HepG2 (cell line): ENCODE measurements around the gene EEIG1. TPM values are rescaled to one million over a fixed set of nuclear protein-coding genes. Genes with fewer than 3 reads are reported as not detected.

Source experiments
- CENPX ChIP-seq: sonication (generic); formaldehyde crosslinking; IDR thresholded peaks from 2 replicates; pipeline ENCODE4 v1.9.0; 2021; ENCODE audit warnings: mild to moderate bottlenecking, missing genetic modification reagents, moderate library complexity
- CREB1 ChIP-seq, 2 experiments: fragments of 450-650 bp in 1 of 2; IDR thresholded peaks; 2 replicates each; pipeline ENCODE4 v1.6.1; 2016 to 2017; ENCODE audit warnings: control low read depth in 1 of 2, mild to moderate bottlenecking in 1 of 2, missing compliant biosample characterization in 1 of 2, missing genetic modification characterization in 1 of 2
- ELF1 ChIP-seq: sonication (generic); formaldehyde crosslinking; IDR thresholded peaks from 2 replicates; pipeline ENCODE4 v1.4.0; 2020; ENCODE audit warnings: missing genetic modification reagents
- ETV5 ChIP-seq: IDR thresholded peaks from 2 replicates; pipeline ENCODE4 v1.6.1; 2018; ENCODE audit warnings: missing biosample characterization, missing genetic modification reagents, inconsistent platforms, borderline replicate concordance
- IRF1 ChIP-seq: sonication (generic); formaldehyde crosslinking; IDR thresholded peaks from 2 replicates; pipeline ENCODE4 v1.4.0; 2020; ENCODE audit warnings: low read depth, mild to moderate bottlenecking, missing genetic modification reagents
- JUND ChIP-seq: sonication (generic); formaldehyde crosslinking; IDR thresholded peaks from 2 replicates; pipeline ENCODE4 v1.8.0; 2022; ENCODE audit warnings: mild to moderate bottlenecking, missing genetic modification reagents
- KDM3A ChIP-seq: IDR thresholded peaks from 2 replicates; pipeline ENCODE4 v1.6.1; 2018; ENCODE audit warnings: low read depth, missing compliant biosample characterization
- KLF16 ChIP-seq, 2 experiments: sonication (generic) in 1 of 2; formaldehyde crosslinking in 1 of 2; IDR thresholded peaks; 2 replicates each; pipeline versions ENCODE4 v1.6.1 to v1.8.0; 2016 to 2023; ENCODE audit warnings: missing genetic modification reagents in 2 of 2, missing compliant biosample characterization in 1 of 2
- KMT2B ChIP-seq: IDR thresholded peaks from 2 replicates; pipeline ENCODE4 v1.6.1; 2016; ENCODE audit warnings: missing genetic modification reagents, missing compliant biosample characterization
- MXD3 ChIP-seq: IDR thresholded peaks from 2 replicates; pipeline ENCODE4 v1.6.1; 2016; ENCODE audit warnings: mild to moderate bottlenecking, missing biosample characterization, missing genetic modification reagents
- NFE2L1 ChIP-seq: sonication (generic); formaldehyde crosslinking; IDR thresholded peaks from 2 replicates; pipeline ENCODE4 v1.4.0; 2020; ENCODE audit warnings: missing genetic modification reagents, mild to moderate bottlenecking, borderline replicate concordance
- PPARG ChIP-seq: conservative IDR thresholded peaks from 2 replicates; pipeline ENCODE4 v1.6.1; 2016; ENCODE audit warnings: missing biosample characterization, missing genetic modification reagents
- RELA ChIP-seq: sonication (generic); formaldehyde crosslinking; IDR thresholded peaks from 2 replicates; pipeline ENCODE4 v1.4.0; 2020; ENCODE audit warnings: missing genetic modification reagents
- RFXAP ChIP-seq: sonication (generic); formaldehyde crosslinking; IDR thresholded peaks from 2 replicates; pipeline ENCODE4 v1.4.0; 2020; ENCODE audit warnings: missing genetic modification reagents, borderline replicate concordance
- SOX5 ChIP-seq: IDR thresholded peaks from 2 replicates; pipeline ENCODE4 v1.6.1; 2016; ENCODE audit warnings: borderline replicate concordance
- ZBTB34 ChIP-seq: sonication (generic); formaldehyde crosslinking; IDR thresholded peaks from 2 replicates; pipeline ENCODE4 v1.8.0; 2022; ENCODE audit warnings: mild to moderate bottlenecking, missing genetic modification reagents
- ZBTB38 ChIP-seq: sonication (generic); formaldehyde crosslinking; IDR thresholded peaks from 2 replicates; pipeline ENCODE4 v1.5.1; 2020; ENCODE audit warnings: mild to moderate bottlenecking, missing genetic modification reagents
- ZMYM4 ChIP-seq: sonication (generic); formaldehyde crosslinking; IDR thresholded peaks from 2 replicates; pipeline ENCODE4 v1.8.1; 2023; ENCODE audit warnings: mild to moderate bottlenecking, missing genetic modification reagents
- ZNF501 ChIP-seq: sonication (generic); formaldehyde crosslinking; IDR thresholded peaks from 2 replicates; pipeline ENCODE4 v1.5.1; 2020; ENCODE audit warnings: mild to moderate bottlenecking, moderate library complexity, missing genetic modification reagents
- ZNF609 ChIP-seq: sonication (generic); formaldehyde crosslinking; IDR thresholded peaks from 2 replicates; pipeline ENCODE4 v1.4.0; 2020; ENCODE audit warnings: mild to moderate bottlenecking, missing genetic modification reagents, borderline replicate concordance
- ZNF713 ChIP-seq: sonication (generic); formaldehyde crosslinking; IDR thresholded peaks from 2 replicates; pipeline ENCODE4 v1.4.0; 2020; ENCODE audit warnings: mild to moderate bottlenecking, missing genetic modification reagents
- ZNF83 ChIP-seq: sonication (generic); formaldehyde crosslinking; IDR thresholded peaks from 2 replicates; pipeline ENCODE4 v1.4.0; 2020; ENCODE audit warnings: missing genetic modification reagents, mild to moderate bottlenecking, borderline replicate concordance
- polyA plus RNA-seq, 8 experiments: library from polyadenylated mRNA; depleted of rRNA in 3 of 8; stranded (reverse) in 7 of 8; unstranded in 1 of 8; fragments of >200 nt; fragmentation: Illumina TruSeq in 4 of 8; extraction: Trizol in 4 of 8; gene quantifications; 2 replicates each; pipeline versions ENCODE4 v1.2.1 to v1.2.3, GENCODE V29; 2011 to 2016; ENCODE audit warnings: low read depth in 4 of 8, missing spikeins in 1 of 8, mixed read lengths in 1 of 8; ENCODE audit not compliant: insufficient read depth in 1 of 8
- total RNA-seq, 5 experiments: library from RNA; depleted of rRNA; stranded (reverse); fragments of >200 nt; fragmentation: Illumina TruSeq; extraction: Trizol; gene quantifications; 2 replicates each; pipeline ENCODE4 v1.2.3, GENCODE V29; 2016; ENCODE audit warnings: low read depth in 1 of 5

EEIG1 gene
- total and polyA plus RNA-seq, 2 of the 13 experiments (the other 11 are each of a cell fraction or from before 2014, with no cell fraction given) = 16.6 to 25.2 TPM

- TF ChIP-seq KLF16 (CRISPR knock-in tag; IDR thresholded peaks at IDR 0.05) (0 out of 4 replicates have a peak, but pooled peaks of 1 of the 2 experiments have one; percentile 32), ZNF609 (CRISPR knock-in tag) (peak; percentile 60; the same call in 1 of the 2 replicates), CREB1 (IDR thresholded peaks at IDR 0.05) (no peak), CREB1 (CRISPR knock-in tag; IDR thresholded peaks at IDR 0.05) (peak; percentile 48; the same call in 1 of the 2 replicates), IRF1 (CRISPR knock-in tag) (no peak), KMT2B (CRISPR knock-in tag) (peak; percentile 51; the same call in 1 of the 2 replicates), JUND (CRISPR knock-in tag) (no peak), ZNF83 (CRISPR knock-in tag) (0 out of 2 replicates have a peak, but pooled peaks have one; percentile 49), ZNF713 (CRISPR knock-in tag) (no peak), ZMYM4 (CRISPR knock-in tag) (no peak; the same call in 1 of the 2 replicates), NFE2L1 (CRISPR knock-in tag) (no peak), ELF1 (peak; percentile 19; the same call in 1 of the 2 replicates), SOX5 (CRISPR knock-in tag) (peak; percentile 85), CENPX (CRISPR knock-in tag) (no peak), ZBTB34 (CRISPR knock-in tag) (peak; percentile 62; the same call in 1 of the 2 replicates), ZNF501 (CRISPR knock-in tag) (peak; percentile 36; the same call in 1 of the 2 replicates), ETV5 (CRISPR knock-in tag) (peak; percentile 63; the same call in 1 of the 2 replicates), KDM3A (CRISPR knock-in tag) (no peak; the same call in 1 of the 2 replicates), RELA (CRISPR knock-in tag) (no peak), PPARG (peak; percentile 100), MXD3 (CRISPR knock-in tag) (0 out of 2 replicates have a peak, but pooled peaks have one; percentile 28), ZBTB38 (CRISPR knock-in tag) (0 out of 2 replicates have a peak, but pooled peaks have one; percentile 33), RFXAP (CRISPR knock-in tag) (0 out of 2 replicates have a peak, but pooled peaks have one; percentile 24)
Observed at GRCh38 chr9:127991017-127991756, 10.4 kb upstream of the EEIG1 start (continued).
